GM19328 (cell line): Measurements from ENCODE around the gene CACNA1D.
A peak's percentile ranks its signal among the peaks of the same experiment; 100 is the strongest.

Experiments used
- ATAC-seq: cut with Tn5 transposase; IDR thresholded peaks from one replicate; pipeline ENCODE4 v1.9.1; 2021; ENCODE audit warnings: mild to moderate bottlenecking, moderate library complexity; ENCODE audit not compliant: unreplicated experiment

CACNA1D gene

GRCh38 chr3:53803124-53803815 is 308.9 kb downstream of the CACNA1D start:
- no peak for ATAC-seq

GRCh38 chr3:53803816-53804695 is 309.6 kb downstream of the CACNA1D start:
- ATAC-seq = no peak

- peak; percentile 61 for ATAC-seq
Measured at GRCh38 chr3:53804697-53805462, 310.5 kb downstream of the CACNA1D start.

GRCh38 chr3:53805463-53806159 is 311.2 kb downstream of the CACNA1D start:
- ATAC-seq = no peak

- no peak for ATAC-seq
Measured at GRCh38 chr3:53806182-53807116, 312.0 kb downstream of the CACNA1D start.

- ATAC-seq = no peak
Measured at GRCh38 chr3:53807117-53807810, 312.9 kb downstream of the CACNA1D start.

- ATAC-seq = no peak
Measured at GRCh38 chr3:53808496-53808895, 314.1 kb downstream of the CACNA1D start.

- ATAC-seq = no peak
Measured at GRCh38 chr3:53809267-53809666, 314.9 kb downstream of the CACNA1D start.

- no peak for ATAC-seq
Measured at GRCh38 chr3:53809764-53810400, 315.5 kb downstream of the CACNA1D start.

- no peak for ATAC-seq
Measured at GRCh38 chr3:53811143-53811927, 316.9 kb downstream of the CACNA1D start.

GRCh38 chr3:53812434-53812833 is 318.0 kb downstream of the CACNA1D start:
- no peak for ATAC-seq

GRCh38 chr3:53813229-53813628 is 318.8 kb downstream of the CACNA1D start:
- ATAC-seq = no peak

GRCh38 chr3:53813876-53814275 is 319.5 kb downstream of the CACNA1D start:
- ATAC-seq = no peak

- no peak for ATAC-seq
Measured at GRCh38 chr3:53815067-53815466, 320.7 kb downstream of the CACNA1D start.

- ATAC-seq = no peak
Measured at GRCh38 chr3:53815651-53816050, 321.2 kb downstream of the CACNA1D start.

GRCh38 chr3:53816425-53816824 is 322.0 kb downstream of the CACNA1D start:
- ATAC-seq = no peak

- no peak for ATAC-seq
Measured at GRCh38 chr3:53817211-53817610, 322.8 kb downstream of the CACNA1D start.

- no peak for ATAC-seq
Measured at GRCh38 chr3:53817809-53818208, 323.4 kb downstream of the CACNA1D start.
